HG02678 (cell line): ENCODE measurements around the gene NCAM1.

Source experiments
- ATAC-seq: cut with Tn5 transposase; IDR thresholded peaks from one replicate; pipeline ENCODE4 v1.9.1; 2021; ENCODE audit warnings: mild to moderate bottlenecking, moderate library complexity; ENCODE audit not compliant: unreplicated experiment

Gene NCAM1

DNA sequence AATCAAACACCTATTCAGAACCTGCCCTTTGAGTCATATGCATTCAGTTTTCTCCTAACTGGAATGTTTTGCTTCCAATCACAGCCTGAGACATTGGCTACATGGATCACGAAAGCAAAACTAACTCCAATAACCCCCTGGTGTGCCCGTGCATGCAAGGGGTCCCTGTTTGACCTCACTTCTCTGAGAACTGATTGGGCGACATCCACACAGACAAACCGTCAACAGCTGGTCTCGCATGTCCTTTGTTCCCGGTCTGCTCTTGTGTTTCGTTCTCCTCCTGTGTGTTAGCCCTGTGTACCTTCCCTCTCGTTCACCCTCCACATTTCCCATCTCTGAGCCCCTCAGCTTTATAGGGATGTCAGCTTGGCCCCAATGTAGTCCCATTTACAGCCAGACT is 286.0 kb downstream of the NCAM1 start:
- ATAC-seq = no peak

DNA sequence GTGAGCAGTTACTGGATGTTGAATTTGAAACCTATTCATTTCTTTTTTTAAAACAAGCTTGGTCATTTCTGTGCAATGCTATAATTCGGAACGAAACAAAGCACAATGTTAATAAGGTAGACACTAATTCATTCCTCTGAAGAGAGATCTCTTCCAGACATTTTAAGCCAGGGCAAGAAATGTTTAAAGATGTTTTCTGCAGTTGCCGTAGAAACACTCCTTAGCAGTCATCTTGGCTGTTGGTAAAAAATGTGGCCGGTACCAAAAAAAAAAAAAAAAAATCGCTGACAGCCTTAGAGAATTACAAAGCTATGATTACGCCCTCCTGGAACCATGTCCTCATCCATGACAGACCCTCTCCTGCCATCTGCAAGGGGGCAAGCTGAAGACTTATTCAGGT is 286.7 kb downstream of the NCAM1 start:
- no peak for ATAC-seq

DNA sequence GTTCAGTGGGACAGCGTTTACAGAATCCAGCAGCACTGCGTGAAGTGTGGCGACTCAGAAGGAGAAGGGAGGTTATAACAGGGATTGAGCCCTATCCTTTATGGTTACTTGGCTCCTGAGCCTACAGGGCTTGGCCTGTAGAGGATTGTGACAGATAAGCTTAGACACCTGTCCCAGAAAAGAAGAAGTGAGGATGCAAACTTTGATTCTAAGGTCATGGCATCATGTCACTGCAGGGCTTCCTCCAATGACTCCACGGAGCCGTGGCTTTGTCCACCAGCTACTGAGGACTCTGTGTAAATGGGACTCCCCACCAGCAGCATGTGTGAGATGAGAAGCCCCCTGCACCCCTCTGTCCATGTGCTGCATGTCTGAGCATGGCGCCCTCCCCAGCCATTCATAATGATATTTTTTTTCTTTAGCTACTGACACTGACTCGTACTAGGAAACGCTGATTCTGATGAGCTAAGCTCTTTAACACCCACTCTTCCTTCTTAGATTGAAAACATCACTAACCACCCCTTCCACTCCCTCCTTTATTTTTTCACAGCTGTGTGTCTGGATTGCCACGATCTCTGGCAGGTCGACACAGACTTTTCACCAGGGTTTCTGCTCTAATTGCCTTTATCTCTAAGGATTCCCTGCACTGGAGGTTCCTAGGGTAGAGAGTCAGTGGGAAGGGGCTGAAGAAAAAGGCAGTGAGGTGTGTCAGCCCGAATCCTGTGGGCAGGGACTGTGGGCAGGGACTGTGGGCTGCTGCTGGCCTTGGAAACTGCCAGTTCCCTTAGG is 287.7 kb downstream of the NCAM1 start:
- ATAC-seq = no peak

DNA sequence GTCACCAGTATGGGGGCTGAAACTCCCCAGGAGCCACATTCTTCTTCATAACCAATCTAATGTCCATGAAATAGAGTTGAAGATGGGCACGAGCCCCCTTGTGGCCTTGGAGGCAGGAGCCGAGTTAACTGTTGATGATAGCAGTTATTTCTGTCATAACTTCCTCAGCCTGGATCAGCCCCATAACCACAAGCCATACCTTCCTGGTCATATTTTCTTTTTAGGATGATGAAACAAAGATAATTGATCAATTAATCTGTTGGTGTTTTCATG is 288.2 kb downstream of the NCAM1 start:
- ATAC-seq = no peak

DNA sequence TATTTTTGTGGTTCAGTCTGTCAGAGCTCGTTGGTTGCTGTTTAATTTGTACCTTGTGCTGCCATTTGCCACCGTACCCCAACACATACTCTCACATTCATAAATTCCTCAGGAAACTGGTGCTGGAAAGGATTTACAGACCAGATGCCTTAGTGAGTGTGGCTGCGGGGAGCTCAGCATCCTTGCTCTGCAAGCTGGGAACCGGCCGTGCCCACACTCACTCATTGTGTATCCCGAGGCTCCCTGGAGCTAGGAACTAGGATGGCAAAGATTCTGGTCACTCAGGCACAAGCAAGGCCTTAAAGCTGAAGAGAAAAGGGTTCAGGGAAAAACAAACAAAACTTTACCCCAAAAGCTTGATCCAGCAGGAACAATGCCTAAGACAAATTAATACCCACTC is 288.6 kb downstream of the NCAM1 start:
- ATAC-seq = no peak

DNA sequence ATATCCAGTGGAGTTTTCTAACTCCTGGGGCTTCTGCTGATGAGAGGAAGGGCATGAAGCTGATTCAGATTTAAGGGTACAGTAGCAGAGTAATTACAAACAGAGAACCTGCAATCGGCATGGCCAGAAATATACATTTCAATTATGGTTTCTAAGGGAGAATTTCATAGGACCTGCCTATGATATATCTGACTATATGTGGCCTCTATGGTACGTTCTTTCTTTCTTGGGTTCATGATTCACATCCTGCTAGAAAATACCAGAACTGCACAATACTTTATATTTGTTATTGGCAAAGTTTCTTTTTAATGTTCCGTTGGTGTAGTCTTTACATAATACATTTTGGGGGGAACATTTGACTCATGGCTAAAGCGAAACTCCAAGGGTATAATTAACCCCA is 290.1 kb downstream of the NCAM1 start:
- ATAC-seq = no peak

DNA sequence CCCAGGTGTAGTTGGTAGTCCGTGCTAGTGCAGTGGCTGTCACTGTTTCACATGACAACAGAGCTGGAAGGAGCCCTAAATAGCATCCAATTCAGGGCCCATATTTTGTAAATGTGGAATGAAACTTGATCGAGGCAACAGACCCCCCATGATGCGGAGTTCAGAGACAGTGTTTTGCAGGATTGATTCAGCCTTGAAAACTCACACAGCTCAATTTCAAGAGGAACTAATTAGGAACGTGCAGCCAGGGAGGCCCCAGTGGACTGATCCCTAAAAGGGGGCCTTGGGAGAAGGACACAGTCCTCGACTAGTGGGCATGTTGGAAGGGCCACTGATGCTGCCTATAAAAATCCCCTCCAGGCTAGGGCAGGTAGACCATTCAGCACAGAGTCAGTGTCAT is 292.2 kb downstream of the NCAM1 start:
- no peak for ATAC-seq

DNA sequence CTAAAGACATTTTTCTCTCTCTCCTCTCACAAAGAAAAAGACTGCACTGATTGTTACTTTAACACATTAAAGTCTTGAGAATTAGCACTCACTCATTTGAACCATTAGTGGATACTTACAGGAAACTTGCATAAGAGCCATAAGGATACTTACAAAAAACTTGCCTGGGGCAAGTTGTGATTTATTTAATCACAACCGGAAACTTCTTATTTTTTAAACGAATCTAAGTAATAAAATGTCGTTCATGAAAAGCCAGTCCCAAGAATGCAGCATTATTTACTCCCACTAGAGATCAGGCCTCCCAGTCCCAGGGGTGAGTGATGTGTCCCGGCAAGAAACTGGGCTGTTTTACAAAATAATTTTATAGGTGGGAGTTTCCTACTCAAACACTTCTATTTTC is 293.9 kb downstream of the NCAM1 start:
- no peak for ATAC-seq

DNA sequence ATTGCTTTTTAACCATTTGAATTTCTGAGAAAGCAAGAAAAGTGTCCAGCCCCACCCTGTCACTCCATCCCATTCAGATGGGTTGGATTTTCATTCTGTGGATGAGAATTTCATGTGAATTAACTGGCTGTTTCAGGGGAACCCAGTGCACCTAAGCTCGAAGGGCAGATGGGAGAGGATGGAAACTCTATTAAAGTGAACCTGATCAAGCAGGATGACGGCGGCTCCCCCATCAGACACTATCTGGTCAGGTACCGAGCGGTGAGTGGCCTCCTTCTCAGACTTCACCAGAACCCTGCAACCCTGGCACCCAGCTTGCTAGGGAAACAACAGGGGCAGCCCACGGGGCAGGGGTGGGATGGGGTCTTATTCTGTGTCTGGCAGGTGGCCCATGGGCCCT is 294.5 kb downstream of the NCAM1 start:
- no peak for ATAC-seq

DNA sequence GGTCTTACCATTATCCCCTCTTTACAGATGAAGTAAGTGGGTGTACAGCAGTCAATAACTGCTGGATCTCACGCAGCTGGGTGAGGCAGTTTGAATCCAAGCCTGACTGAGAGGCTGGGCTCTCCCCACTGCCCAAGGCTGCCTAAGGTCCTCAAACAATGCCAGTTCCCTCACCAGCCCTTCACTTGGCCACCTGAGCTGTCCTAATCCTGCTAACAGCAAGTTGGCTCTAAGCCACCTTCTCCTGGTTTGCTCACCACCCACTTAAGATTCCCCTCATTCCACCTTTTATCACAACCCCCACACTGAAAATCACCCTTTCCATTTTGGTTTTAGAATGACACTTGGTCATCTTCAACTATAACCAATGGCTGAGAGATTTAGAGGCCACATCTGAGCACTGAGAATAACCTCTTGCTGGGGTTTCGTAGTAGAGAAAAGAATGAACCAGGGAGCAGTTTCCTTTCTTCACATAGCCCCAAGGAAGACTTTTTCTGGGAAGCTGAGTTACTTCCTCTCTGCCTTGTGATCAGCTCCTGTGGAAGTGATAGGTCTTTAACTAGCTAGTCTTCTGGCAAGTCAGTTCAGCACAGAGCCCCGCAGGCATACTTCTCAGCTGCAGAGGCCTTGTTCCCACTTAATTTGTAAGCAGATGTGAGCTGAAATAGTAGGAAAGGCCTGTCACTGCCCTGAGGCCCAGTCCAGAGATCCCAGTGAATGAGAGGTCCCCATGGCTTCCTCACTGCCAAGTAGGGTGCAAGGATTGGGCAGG is 295.4 kb downstream of the NCAM1 start:
- no peak for ATAC-seq

DNA sequence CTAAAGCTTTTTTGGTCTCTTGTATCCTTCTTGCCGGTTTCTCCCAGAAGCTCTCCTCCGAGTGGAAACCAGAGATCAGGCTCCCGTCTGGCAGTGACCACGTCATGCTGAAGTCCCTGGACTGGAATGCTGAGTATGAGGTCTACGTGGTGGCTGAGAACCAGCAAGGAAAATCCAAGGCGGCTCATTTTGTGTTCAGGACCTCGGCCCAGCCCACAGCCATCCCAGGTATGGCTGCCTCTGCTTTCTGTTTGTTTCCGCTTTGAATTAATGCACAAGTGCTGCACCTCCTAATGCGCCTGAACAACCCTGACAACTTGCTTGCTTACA is 298.8 kb downstream of the NCAM1 start:
- no peak for ATAC-seq

DNA sequence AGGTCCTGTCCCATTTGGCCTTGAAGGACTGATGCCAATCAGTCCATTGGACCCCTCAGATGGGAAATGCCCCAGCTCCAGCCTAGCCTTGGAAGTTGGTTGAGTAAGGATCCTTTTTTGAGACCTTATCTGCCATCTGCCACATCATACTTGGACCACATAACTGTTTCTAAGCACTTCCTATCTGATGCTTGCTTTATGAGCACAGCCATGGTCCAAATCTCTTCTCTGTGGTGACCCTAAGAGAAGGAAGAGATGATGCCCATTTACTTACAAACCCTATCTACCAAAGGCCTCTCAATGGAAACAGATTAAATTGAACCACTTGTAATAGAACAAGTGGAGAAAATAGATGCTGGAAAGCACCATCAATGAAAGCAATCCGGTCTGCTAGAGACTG is 299.3 kb downstream of the NCAM1 start:
- ATAC-seq = no peak

DNA sequence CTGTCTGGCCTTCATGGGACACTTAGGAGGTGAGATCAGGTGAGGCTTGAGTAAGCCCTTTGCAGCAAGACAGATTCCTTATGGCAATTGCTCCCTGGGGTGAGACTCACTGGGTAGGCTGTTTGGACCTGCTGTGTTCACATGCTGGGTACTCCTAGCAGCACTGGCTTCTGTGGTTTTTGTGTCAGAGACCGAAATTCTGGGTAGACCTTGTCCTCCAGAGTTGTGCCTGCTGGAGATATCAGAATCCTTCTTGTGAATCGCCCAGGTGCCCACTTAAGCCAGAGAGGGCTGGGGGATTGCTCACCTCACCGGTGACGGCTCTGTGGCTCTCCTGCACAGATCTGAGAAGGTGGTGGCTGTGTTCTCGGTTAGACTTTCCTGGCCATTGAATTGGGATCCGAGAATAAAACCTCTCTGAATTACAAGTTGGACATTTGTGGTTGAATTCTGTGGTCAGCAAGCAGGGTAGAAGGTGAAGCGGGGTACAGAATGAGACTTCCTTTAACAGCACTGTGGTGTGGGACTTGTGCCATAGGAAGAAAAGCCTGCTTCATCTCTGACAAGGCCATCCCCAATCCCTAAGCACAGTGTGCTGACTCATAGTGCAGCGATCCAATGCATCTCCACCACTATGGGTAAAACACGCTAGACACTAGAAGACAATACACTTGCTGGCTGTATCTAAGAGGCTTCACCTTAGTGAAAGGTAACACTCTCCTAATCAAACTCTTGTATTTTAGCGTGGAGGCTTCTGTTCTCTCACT is 300.7 kb downstream of the NCAM1 start:
- ATAC-seq = no peak

DNA sequence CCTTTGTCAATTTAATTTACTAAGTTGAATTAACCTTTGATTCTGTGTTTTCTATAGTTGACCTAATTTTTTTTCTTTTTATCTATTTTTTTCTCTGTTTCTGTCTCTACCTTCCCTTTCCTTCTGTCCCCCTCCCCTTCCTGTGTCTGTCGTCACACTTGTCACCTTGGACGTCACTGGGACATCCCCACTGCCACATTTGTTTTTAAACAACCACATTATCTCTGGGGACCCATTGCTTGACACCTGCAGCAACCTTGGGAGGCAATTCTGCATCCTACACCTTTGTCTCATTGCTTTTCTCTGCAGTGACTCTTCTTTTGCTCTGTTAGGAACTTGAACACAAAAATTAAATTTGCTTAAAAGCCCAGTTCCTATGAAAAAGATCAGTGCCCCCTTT is 301.4 kb downstream of the NCAM1 start:
- ATAC-seq = no peak

DNA sequence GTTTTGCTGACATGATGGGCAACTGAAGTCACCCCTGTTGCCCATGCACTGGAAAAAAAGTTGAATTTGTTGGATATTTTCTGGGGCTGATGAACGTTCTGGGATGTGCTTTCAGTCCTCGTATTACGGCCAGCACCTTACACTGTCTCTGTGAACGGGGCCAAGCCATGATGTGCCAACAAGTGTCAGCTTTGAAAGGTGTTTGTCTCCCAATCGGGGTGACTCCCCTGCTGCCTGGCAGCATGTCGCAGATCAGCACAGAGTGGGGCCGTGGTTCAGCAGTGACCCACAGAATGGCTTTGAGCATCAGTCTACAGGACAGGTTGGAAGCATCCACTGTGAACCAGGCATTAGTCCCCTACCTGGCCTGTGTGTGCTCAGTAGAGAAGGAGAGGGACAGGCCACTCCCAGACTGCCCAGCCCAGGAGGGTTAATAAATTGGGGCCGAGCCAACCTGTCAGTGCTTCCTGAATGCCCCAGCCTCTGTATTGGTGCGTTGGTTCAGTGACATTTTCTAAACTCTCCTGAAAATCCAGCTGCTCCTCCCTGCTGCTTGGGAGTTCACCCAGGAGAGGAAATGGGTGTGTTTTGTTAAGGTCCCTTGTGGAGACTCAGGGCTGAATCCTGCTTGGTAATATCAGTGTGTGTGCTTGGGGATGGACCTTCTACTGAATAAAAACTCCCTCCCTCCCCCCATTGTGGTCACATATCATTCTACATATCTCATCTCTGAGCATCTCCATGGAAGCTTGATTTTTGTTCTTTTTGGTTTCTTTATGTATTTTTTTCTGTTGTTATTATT is 302.4 kb downstream of the NCAM1 start:
- ATAC-seq = no peak

DNA sequence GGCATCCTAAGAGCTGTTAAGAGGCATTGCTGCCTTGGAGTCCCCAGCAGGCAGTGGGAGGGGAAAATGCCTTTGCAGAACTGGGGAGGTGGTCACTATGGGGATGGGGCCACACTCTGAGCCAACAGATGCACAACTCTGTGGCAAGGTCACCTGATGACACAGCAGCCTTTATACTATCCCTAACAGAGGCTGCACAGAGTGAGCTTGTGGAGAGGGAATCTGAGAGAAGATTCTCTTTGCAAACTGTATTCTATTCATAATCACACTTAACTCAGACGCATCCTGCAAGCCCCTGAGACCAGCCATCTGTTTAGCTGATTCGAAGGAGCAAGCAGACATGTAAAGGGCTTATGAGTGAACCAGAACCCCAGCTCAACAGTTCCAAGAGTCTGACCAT is 304.1 kb downstream of the NCAM1 start:
- ATAC-seq = no peak

DNA sequence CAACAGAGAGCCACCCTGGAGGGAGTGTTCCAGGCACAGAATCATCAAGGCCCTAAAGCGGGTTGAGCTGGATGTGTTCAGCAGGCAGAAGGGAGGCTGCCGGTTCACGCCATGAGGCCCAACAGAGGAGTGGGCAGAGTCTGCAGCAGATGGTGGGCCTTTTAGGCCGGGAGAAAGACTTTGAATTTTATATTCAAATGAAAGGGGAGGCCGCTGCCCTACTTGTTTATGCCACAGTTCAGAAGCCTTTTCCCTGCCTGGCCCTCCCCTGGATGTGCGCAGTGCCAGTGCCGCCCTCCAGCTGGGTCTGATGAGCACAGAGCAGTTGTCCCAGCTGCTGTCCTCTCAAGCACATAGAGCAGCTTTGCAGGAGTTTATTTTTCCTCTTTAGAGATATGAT is 306.3 kb downstream of the NCAM1 start:
- no peak for ATAC-seq

DNA sequence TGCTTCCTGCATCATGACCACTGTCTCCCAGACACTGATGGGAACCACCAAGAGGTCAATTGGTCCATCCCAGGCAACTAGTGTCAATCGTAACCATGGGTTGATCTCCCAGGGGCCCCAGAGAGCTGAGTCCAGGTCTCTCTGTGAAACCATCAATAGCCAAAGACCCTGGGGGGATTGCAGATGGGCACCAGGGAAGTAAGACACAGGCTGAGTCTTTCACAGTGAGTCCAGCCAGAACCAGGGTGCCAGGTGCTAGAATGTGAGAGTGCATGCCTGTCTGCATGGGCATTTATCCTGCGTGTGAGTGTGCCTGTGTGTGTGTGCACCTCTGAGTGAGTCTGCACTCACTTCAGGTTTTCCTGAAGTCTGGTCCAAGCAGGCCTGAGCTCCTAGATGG is 307.9 kb downstream of the NCAM1 start:
- no peak for ATAC-seq

DNA sequence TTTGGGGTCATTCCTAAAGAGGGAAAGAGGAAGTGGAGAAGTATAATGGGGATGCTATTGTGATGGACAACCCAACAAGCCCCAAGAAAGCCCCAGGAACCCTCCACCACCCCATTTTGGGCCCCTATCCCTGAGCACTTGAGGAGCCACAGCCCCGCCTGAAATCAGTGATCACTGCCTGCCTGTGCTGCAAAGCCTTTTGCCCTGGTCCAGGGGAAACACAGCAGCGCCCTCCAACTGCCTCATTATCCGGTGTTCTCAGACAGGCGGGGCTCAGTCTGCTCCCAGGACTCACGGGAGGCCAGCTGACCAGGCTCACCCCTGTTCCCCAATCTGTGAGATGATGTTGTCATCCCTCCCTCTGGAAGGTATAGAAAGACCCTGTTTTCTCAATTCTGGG is 308.4 kb downstream of the NCAM1 start:
- no peak for ATAC-seq

DNA sequence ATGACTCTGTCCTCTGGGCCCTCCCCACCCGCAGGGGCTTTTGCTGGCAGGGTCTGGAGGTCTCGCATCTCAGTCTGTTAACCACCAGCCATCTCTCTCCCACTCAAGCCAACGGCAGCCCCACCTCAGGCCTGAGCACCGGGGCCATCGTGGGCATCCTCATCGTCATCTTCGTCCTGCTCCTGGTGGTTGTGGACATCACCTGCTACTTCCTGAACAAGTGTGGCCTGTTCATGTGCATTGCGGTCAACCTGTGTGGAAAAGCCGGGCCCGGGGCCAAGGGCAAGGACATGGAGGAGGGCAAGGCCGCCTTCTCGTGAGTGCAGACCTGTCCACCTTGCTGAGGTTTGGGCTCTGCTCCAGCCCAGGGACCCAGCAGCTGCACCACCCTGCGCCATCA is 308.9 kb downstream of the NCAM1 start:
- no peak for ATAC-seq

DNA sequence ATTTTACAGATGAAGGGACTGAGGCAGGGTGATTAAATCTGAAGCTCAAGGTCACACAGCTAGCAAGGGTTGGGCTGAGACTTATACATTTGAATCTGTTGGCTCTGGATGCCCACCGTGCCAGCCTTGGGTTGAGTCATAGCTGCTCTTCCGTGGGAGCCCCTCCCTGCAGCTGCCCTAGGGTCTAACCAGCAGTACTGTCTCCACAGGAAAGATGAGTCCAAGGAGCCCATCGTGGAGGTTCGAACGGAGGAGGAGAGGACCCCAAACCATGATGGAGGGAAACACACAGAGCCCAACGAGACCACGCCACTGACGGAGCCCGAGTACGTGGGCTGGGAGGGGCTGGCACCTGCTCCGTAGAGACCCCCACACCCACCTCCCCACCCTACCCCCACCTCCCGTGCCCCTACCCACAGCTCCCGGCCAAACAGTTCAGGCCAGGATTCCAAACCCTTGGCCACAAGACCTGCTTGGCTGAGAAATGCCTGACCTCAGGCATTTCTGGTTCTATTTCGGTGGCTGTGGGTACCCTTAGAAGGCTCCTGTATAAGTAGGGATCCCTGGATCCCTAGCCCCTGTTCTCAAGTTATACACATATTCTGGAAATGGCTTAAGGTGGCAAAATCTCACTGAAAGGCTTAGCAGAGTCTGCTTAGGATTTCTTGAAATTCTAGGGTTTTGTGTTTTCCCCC is 310.5 kb downstream of the NCAM1 start:
- no peak for ATAC-seq
